SK-N-SH treated with all-trans-retinoic acid at 6 μM for 48 hours (cell line): ENCODE results near the gene SUSD4.
"Not testable (repeated sequence)": the region's sequence is repeated elsewhere in the genome, so short reads cannot be mapped to it uniquely, and the experiment has no call there.

Source experiments
- ATAC-seq: fragments of 200-7000 bp; cut with Tn5 transposase; 3 replicates; pipeline ENCODE4 v1.9.1; 2020; ENCODE audit warnings: mild to moderate bottlenecking, moderate library complexity
- ARNTL ChIP-seq: fragments of 450-650 bp; formaldehyde crosslinking; IDR thresholded peaks from 2 replicates; pipeline ENCODE4 v1.5.0; 2020; ENCODE audit warnings: low read depth, mild to moderate bottlenecking, moderate library complexity, borderline replicate concordance
- CREB5 ChIP-seq: fragments of 250-450 bp; sonication (Bioruptor Pico); IDR thresholded peaks from 2 replicates; pipeline ENCODE4 v1.5.1; 2020; ENCODE audit warnings: low read depth, mild to moderate bottlenecking, moderate library complexity
- CSDC2 ChIP-seq: fragments of 250-450 bp; sonication (Bioruptor Pico); IDR thresholded peaks from 2 replicates; pipeline ENCODE4 v1.5.0; 2020; ENCODE audit warnings: mild to moderate bottlenecking, moderate library complexity
- CSRNP3 ChIP-seq: fragments of 250-450 bp; sonication (Bioruptor Pico); IDR thresholded peaks from 2 replicates; pipeline ENCODE4 v1.5.1; 2021; ENCODE audit warnings: mild to moderate bottlenecking, moderate library complexity
- ESRRG ChIP-seq: fragments of 250-450 bp; sonication (Bioruptor Pico); IDR thresholded peaks from 2 replicates; pipeline ENCODE4 v1.6.1; 2021; ENCODE audit warnings: mild to moderate bottlenecking
- ISL1 ChIP-seq: fragments of 250-450 bp; sonication (Bioruptor Pico); IDR thresholded peaks from 2 replicates; pipeline ENCODE4 v2.1.2; 2022; ENCODE audit warnings: mild to moderate bottlenecking, moderate library complexity
- OSR1 ChIP-seq: fragments of 250-450 bp; sonication (Bioruptor Pico); IDR thresholded peaks from 2 replicates; pipeline ENCODE4 v1.8.0; 2022; ENCODE audit warnings: moderate library complexity, mild to moderate bottlenecking, inconsistent platforms
- PATZ1 ChIP-seq: fragments of 250-450 bp; sonication (Bioruptor Pico); IDR thresholded peaks from 2 replicates; pipeline ENCODE4 v1.8.0; 2020; ENCODE audit warnings: mild to moderate bottlenecking, moderate library complexity, borderline replicate concordance
- POU6F1 ChIP-seq: fragments of 250-450 bp; sonication (Bioruptor Pico); IDR thresholded peaks from 2 replicates; pipeline ENCODE4 v1.8.0; 2021; ENCODE audit warnings: low read depth, mild to moderate bottlenecking, moderate library complexity, borderline replicate concordance
- PPARA ChIP-seq: fragments of 250-450 bp; sonication (Bioruptor Pico); IDR thresholded peaks from 2 replicates; pipeline ENCODE4 v1.5.0; 2020; ENCODE audit warnings: mild to moderate bottlenecking, borderline replicate concordance
- RARB ChIP-seq: fragments of 250-450 bp; sonication (Bioruptor Pico); IDR thresholded peaks from 2 replicates; pipeline ENCODE4 v1.8.0; 2021; ENCODE audit warnings: mild to moderate bottlenecking, moderate library complexity
- SNAI2 ChIP-seq: fragments of 250-450 bp; sonication (Bioruptor Pico); IDR thresholded peaks from 2 replicates; pipeline ENCODE4 v1.5.0; 2020; ENCODE audit warnings: mild to moderate bottlenecking, moderate library complexity
- TCF4 ChIP-seq: fragments of 250-450 bp; sonication (Bioruptor Pico); IDR thresholded peaks from 2 replicates; pipeline ENCODE4 v1.8.0; 2021; ENCODE audit warnings: mild to moderate bottlenecking, moderate library complexity, borderline replicate concordance
- TSHZ2 ChIP-seq: fragments of 250-450 bp; sonication (Bioruptor Pico); IDR thresholded peaks from 2 replicates; pipeline ENCODE4 v1.5.0; 2020; ENCODE audit warnings: mild to moderate bottlenecking, moderate library complexity
- ZC3H10 ChIP-seq: fragments of 250-450 bp; sonication (Bioruptor Pico); IDR thresholded peaks from 2 replicates; pipeline ENCODE4 v1.5.1; 2021; ENCODE audit warnings: mild to moderate bottlenecking, moderate library complexity
- ZFP3 ChIP-seq: fragments of 250-450 bp; sonication (Bioruptor Pico); IDR thresholded peaks from 2 replicates; pipeline ENCODE4 v1.5.0; 2020; ENCODE audit warnings: mild to moderate bottlenecking, moderate library complexity
- ZFP30 ChIP-seq: fragments of 450-650 bp; formaldehyde crosslinking; IDR thresholded peaks from 2 replicates; pipeline ENCODE4 v1.5.0; 2022; ENCODE audit warnings: mild to moderate bottlenecking, moderate library complexity
- ZNF565 ChIP-seq: fragments of 450-650 bp; formaldehyde crosslinking; conservative IDR thresholded peaks from 2 replicates; pipeline ENCODE4 v1.5.0; 2020; ENCODE audit warnings: low read depth, mild to moderate bottlenecking, moderate library complexity
- ZNF70 ChIP-seq: fragments of 450-650 bp; formaldehyde crosslinking; IDR thresholded peaks from 2 replicates; pipeline ENCODE4 v1.5.0; 2020; ENCODE audit warnings: mild to moderate bottlenecking, moderate library complexity
- ZNF8 ChIP-seq: fragments of 450-650 bp; formaldehyde crosslinking; IDR thresholded peaks from 2 replicates; pipeline ENCODE4 v1.5.0; 2020; ENCODE audit warnings: mild to moderate bottlenecking, moderate library complexity

SUSD4 gene

GRCh38 chr1:223289621-223290020 is 74.4 kb downstream of the SUSD4 start:
- ATAC-seq = no peak
- TF ChIP-seq PPARA = no peak
- no peak for TF ChIP-seq ZFP3 (CRISPR knock-in tag)
- no peak for TF ChIP-seq CSRNP3 (CRISPR knock-in tag)
- no peak for TF ChIP-seq ISL1 (CRISPR knock-in tag)
- no peak for TF ChIP-seq ESRRG (CRISPR knock-in tag)
- no peak for TF ChIP-seq TSHZ2 (CRISPR knock-in tag)
- TF ChIP-seq ZNF70 (CRISPR knock-in tag) = no peak
- no peak for TF ChIP-seq CREB5 (CRISPR knock-in tag)
- TF ChIP-seq OSR1 (CRISPR knock-in tag) = no peak
- no peak for TF ChIP-seq ZFP30 (CRISPR knock-in tag)
- TF ChIP-seq SNAI2 (CRISPR knock-in tag) = no peak
- TF ChIP-seq TCF4 (CRISPR knock-in tag) = no peak
- no peak for TF ChIP-seq RARB (CRISPR knock-in tag)
- TF ChIP-seq ZNF8 (CRISPR knock-in tag) = no peak
- no peak for TF ChIP-seq ZNF565
- TF ChIP-seq ARNTL = no peak

GRCh38 chr1:223288826-223289225 is 75.2 kb downstream of the SUSD4 start:
- no peak for TF ChIP-seq CSDC2 (CRISPR knock-in tag)
- no peak for ATAC-seq

- TF ChIP-seq ZNF8 (CRISPR knock-in tag) (no peak), CREB5 (CRISPR knock-in tag) (no peak), PATZ1 (CRISPR knock-in tag) (no peak), ZFP30 (CRISPR knock-in tag) (no peak), ZNF70 (CRISPR knock-in tag) (no peak), PPARA (no peak), TCF4 (CRISPR knock-in tag) (no peak), CSDC2 (CRISPR knock-in tag) (no peak), ZC3H10 (CRISPR knock-in tag) (no peak), ZNF565 (no peak), POU6F1 (CRISPR knock-in tag) (no peak), OSR1 (CRISPR knock-in tag) (no peak), ESRRG (CRISPR knock-in tag) (no peak), CSRNP3 (CRISPR knock-in tag) (no peak), ZFP3 (CRISPR knock-in tag) (no peak)
- no peak for ATAC-seq
Observed at GRCh38 chr1:223285452-223285851, 78.5 kb downstream of the SUSD4 start.

- not testable (repeated sequence) for ATAC-seq
Observed at GRCh38 chr1:223283697-223284096, 80.3 kb downstream of the SUSD4 start.

GRCh38 chr1:223278311-223278710 is 85.7 kb downstream of the SUSD4 start:
- not testable (repeated sequence) for ATAC-seq
